H9 (cell line): Measurements from ENCODE around the gene IGF1R. TPM values are rescaled to one million over a fixed set of nuclear protein-coding genes. Genes with fewer than 3 reads are reported as not detected.

Source experiments
- DNase-seq: peaks from one replicate; pipeline ENCODE4 v3.0.0-alpha.2; 2017
- H2AFZ ChIP-seq: one replicate; pipeline ENCODE4 v1.6.1; 2013; ENCODE audit warnings: mild to moderate bottlenecking, low read length, control low read depth, moderate library complexity
- H2AK5ac ChIP-seq: 2 replicates; pipeline ENCODE4 v1.6.1; 2013; ENCODE audit warnings: low read length, control low read depth, mixed read lengths; ENCODE audit not compliant: insufficient read length
- H2BK120ac ChIP-seq: one replicate; pipeline ENCODE4 v1.6.1; 2013; ENCODE audit warnings: low read depth, mild to moderate bottlenecking, low read length, control low read depth, inconsistent platforms; ENCODE audit not compliant: poor library complexity, severe bottlenecking
- H2BK12ac ChIP-seq: 2 replicates; pipeline ENCODE4 v1.6.1; 2013; ENCODE audit warnings: low read length, control low read depth, mixed read lengths, low read depth; ENCODE audit not compliant: insufficient read length
- H2BK15ac ChIP-seq: 2 replicates; pipeline ENCODE4 v1.6.1; 2013; ENCODE audit warnings: low read depth, low read length, control low read depth
- H2BK20ac ChIP-seq: one replicate; pipeline ENCODE4 v1.6.1; 2013; ENCODE audit warnings: low read depth, mild to moderate bottlenecking, low read length, control low read depth, inconsistent platforms; ENCODE audit not compliant: poor library complexity, severe bottlenecking
- H2BK5ac ChIP-seq: 2 replicates; pipeline ENCODE4 v1.6.1; 2013; ENCODE audit warnings: low read length, control low read depth, mixed read lengths; ENCODE audit not compliant: insufficient read length
- H3K14ac ChIP-seq: 2 replicates; pipeline ENCODE4 v1.6.1; 2013; ENCODE audit warnings: low read length, control low read depth; ENCODE audit not compliant: insufficient read depth
- H3K18ac ChIP-seq: 2 replicates; pipeline ENCODE4 v1.6.1; 2013; ENCODE audit warnings: low read depth, mild to moderate bottlenecking, mixed read lengths, low read length, control low read depth; ENCODE audit not compliant: insufficient read length
- H3K23ac ChIP-seq: 2 replicates; pipeline ENCODE4 v1.6.1; 2013; ENCODE audit warnings: low read length, control low read depth, mixed read lengths, low read depth; ENCODE audit not compliant: insufficient read length
- H3K23me2 ChIP-seq: 2 replicates; pipeline ENCODE4 v1.6.1; 2013; ENCODE audit warnings: low read depth, mild to moderate bottlenecking, mixed read lengths, low read length, control low read depth; ENCODE audit not compliant: insufficient read length, poor library complexity, severe bottlenecking
- H3K27ac ChIP-seq: 2 replicates; pipeline ENCODE4 v1.5.1; 2013; ENCODE audit warnings: low read length, control low read depth, mixed read lengths, low read depth; ENCODE audit not compliant: insufficient read length
- H3K27me3 ChIP-seq: 2 replicates; pipeline ENCODE4 v1.6.1; 2013; ENCODE audit warnings: low read length, control low read depth, inconsistent platforms; ENCODE audit not compliant: insufficient read depth
- H3K4ac ChIP-seq: 2 replicates; pipeline ENCODE4 v1.6.1; 2013; ENCODE audit warnings: low read depth, mild to moderate bottlenecking, control low read depth, inconsistent platforms, low read length, moderate library complexity
- H3K4me1 ChIP-seq: 2 replicates; pipeline ENCODE4 v1.6.1; 2013; ENCODE audit warnings: low read length, control low read depth, inconsistent platforms; ENCODE audit not compliant: insufficient read depth
- H3K4me2 ChIP-seq: 2 replicates; pipeline ENCODE4 v1.6.1; 2013; ENCODE audit warnings: low read length, control low read depth, mixed read lengths; ENCODE audit not compliant: insufficient read length, insufficient read depth
- H3K56ac ChIP-seq: 2 replicates; pipeline ENCODE4 v1.6.1; 2013; ENCODE audit warnings: low read depth, mild to moderate bottlenecking, mixed read lengths, low read length, control low read depth; ENCODE audit not compliant: insufficient read length
- H3K79me1 ChIP-seq: 2 replicates; pipeline ENCODE4 v1.6.1; 2013; ENCODE audit warnings: low read depth, mild to moderate bottlenecking, moderate library complexity, low read length, control low read depth, inconsistent platforms; ENCODE audit not compliant: insufficient read depth, poor library complexity, severe bottlenecking
- H3K79me2 ChIP-seq: 2 replicates; pipeline ENCODE4 v1.6.1; 2013; ENCODE audit warnings: low read length, control low read depth, inconsistent platforms; ENCODE audit not compliant: insufficient read depth
- H3K9ac ChIP-seq: 2 replicates; pipeline ENCODE4 v1.6.1; 2013; ENCODE audit warnings: low read length, control low read depth, mixed read lengths; ENCODE audit not compliant: insufficient read length; ENCODE audit errors: extremely low read depth
- H3K9me3 ChIP-seq: one replicate; pipeline ENCODE4 v1.6.1; 2013; ENCODE audit warnings: low read depth, low read length, inconsistent platforms; ENCODE audit not compliant: control insufficient read depth
- H3T11ph ChIP-seq: one replicate; pipeline ENCODE4 v1.6.1; 2013; ENCODE audit warnings: mild to moderate bottlenecking, low read length, control low read depth, inconsistent platforms
- H4K20me1 ChIP-seq: one replicate; pipeline ENCODE4 v1.6.1; 2013; ENCODE audit not compliant: control insufficient read depth, insufficient read length, insufficient read depth
- H4K5ac ChIP-seq: 2 replicates; pipeline ENCODE4 v1.6.1; 2013; ENCODE audit warnings: low read depth, mild to moderate bottlenecking, mixed read lengths, low read length, control low read depth; ENCODE audit not compliant: insufficient read length
- H4K8ac ChIP-seq: replicated peaks from 2 replicates; pipeline ENCODE4 v1.6.1; 2013; ENCODE audit warnings: low read length, control low read depth, mixed read lengths, low read depth; ENCODE audit not compliant: insufficient read length
- H4K91ac ChIP-seq: 2 replicates; pipeline ENCODE4 v1.6.1; 2013; ENCODE audit warnings: low read depth, mild to moderate bottlenecking, moderate library complexity, mixed read lengths, low read length, control low read depth; ENCODE audit not compliant: insufficient read length
- H3K27ac Mint-ChIP-seq, 3 experiments: 2 replicates in 2 of 3; 3 replicates in 1 of 3; pipeline ENCODE4 v1.8.0; 2020 to 2021; ENCODE audit warnings: mixed read lengths in 3 of 3, mild to moderate bottlenecking in 1 of 3, moderate library complexity in 1 of 3
- H3K27me3 Mint-ChIP-seq: 2 replicates; pipeline ENCODE4 v1.8.0; 2021; ENCODE audit warnings: low read depth, mild to moderate bottlenecking, moderate library complexity, mixed read lengths
- H3K36me3 Mint-ChIP-seq, 3 experiments: 2 replicates in 2 of 3; 3 replicates in 1 of 3; pipeline ENCODE4 v1.8.0; 2020 to 2021; ENCODE audit warnings: low read depth in 3 of 3, mixed read lengths in 3 of 3; ENCODE audit not compliant: insufficient read depth in 1 of 3
- H3K4me1 Mint-ChIP-seq, 2 experiments: 2 replicates each; pipeline ENCODE4 v1.8.0; 2020; ENCODE audit warnings: mixed read lengths in 2 of 2
- H3K4me3 Mint-ChIP-seq, 2 experiments: 2 replicates in 1 of 2; 3 replicates in 1 of 2; pipeline ENCODE4 v1.8.0; 2020 to 2021; ENCODE audit warnings: mild to moderate bottlenecking in 2 of 2, mixed read lengths in 2 of 2, moderate library complexity in 1 of 2
- H3K9me3 Mint-ChIP-seq, 2 experiments: 2 replicates in 1 of 2; 3 replicates in 1 of 2; pipeline ENCODE4 v1.8.0; 2020; ENCODE audit warnings: mild to moderate bottlenecking in 2 of 2, mixed read lengths in 2 of 2, moderate library complexity in 1 of 2
- WGBS: extraction: QIAGEN DNeasy Blood & Tissue Kit; methylation state at CpG from one replicate; pipeline ENCODE4 v1.1.7; 2013; ENCODE audit warnings: missing lambda C conversion rate, low lambda C conversion rate, mixed read lengths; ENCODE audit not compliant: insufficient read length; ENCODE audit errors: extremely low coverage; 5-methylcytosine and 5-hydroxymethylcytosine counted together
- total RNA-seq: library from RNA; stranded (reverse); gene quantifications from 2 replicates; pipeline ENCODE4 v1.2.1, GENCODE V29; 2021
- TF ChIP-seq, protein P1 (sequence below): fragments of 200-600 bp; sonication (generic); conservative IDR thresholded peaks from 3 replicates; pipeline ENCODE4 v1.8.0; 2021; ENCODE audit warnings: antibody characterized with exemption, mild to moderate bottlenecking

IGF1R gene
- total RNA-seq, 1 experiment from 2014 or later = 70.0 TPM

- Histone ChIP-seq H2BK20ac (no peak overlapping the region), H3K14ac (no peak overlapping the region), H3K79me1 (peaks cover 6% of the 10 kb centered on the region), H3K9ac (no peak overlapping the region), H4K5ac (no peak overlapping the region), H3K56ac (no peak overlapping the region), H3K23me2 (no peaks in the 10 kb centered on the region), H3K9me3 (no peaks in the 10 kb centered on the region), H2AFZ (no peak overlapping the region), H2BK5ac (no peak overlapping the region), H4K91ac (no peak overlapping the region), H2BK12ac (no peak overlapping the region), H3K79me2 (peaks cover 24% of the 10 kb centered on the region; the same call in 1 of the 2 replicates), H2BK15ac (no peak overlapping the region), H3K4me1 (peaks cover 7% of the 10 kb centered on the region; the same call in 1 of the 2 replicates), H4K8ac (no peak overlapping the region), H3K4ac (no peak overlapping the region), H3K27ac (no peak overlapping the region), H2BK120ac (no peak overlapping the region), H2AK5ac (no peak overlapping the region), H3K23ac (no peak overlapping the region), H4K20me1 (peaks cover 5% of the 10 kb centered on the region), H3T11ph (no peak overlapping the region), H3K27me3 (no peaks in the 10 kb centered on the region), H3K4me2 (no peak overlapping the region), H3K18ac (no peak overlapping the region)
- peaks cover 41 to 47% of the 10 kb centered on the region in 2 experiments for H3K4me1 Mint-ChIP-seq
- H3K27ac Mint-ChIP-seq = peak overlapping the region in 2 of 3 experiments; percentile 42 to 62; a peak in 3 of 7 replicates
- no peaks in the 10 kb centered on the region for H3K36me3 Mint-ChIP-seq
- H3K4me3 Mint-ChIP-seq = no peak overlapping the region
- TF ChIP-seq, protein P1, sequence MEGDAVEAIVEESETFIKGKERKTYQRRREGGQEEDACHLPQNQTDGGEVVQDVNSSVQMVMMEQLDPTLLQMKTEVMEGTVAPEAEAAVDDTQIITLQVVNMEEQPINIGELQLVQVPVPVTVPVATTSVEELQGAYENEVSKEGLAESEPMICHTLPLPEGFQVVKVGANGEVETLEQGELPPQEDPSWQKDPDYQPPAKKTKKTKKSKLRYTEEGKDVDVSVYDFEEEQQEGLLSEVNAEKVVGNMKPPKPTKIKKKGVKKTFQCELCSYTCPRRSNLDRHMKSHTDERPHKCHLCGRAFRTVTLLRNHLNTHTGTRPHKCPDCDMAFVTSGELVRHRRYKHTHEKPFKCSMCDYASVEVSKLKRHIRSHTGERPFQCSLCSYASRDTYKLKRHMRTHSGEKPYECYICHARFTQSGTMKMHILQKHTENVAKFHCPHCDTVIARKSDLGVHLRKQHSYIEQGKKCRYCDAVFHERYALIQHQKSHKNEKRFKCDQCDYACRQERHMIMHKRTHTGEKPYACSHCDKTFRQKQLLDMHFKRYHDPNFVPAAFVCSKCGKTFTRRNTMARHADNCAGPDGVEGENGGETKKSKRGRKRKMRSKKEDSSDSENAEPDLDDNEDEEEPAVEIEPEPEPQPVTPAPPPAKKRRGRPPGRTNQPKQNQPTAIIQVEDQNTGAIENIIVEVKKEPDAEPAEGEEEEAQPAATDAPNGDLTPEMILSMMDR = no peak
- no peaks in the 10 kb centered on the region for H3K9me3 Mint-ChIP-seq
- DNase-seq = no peak
- H3K27me3 Mint-ChIP-seq = no peaks in the 10 kb centered on the region
- WGBS = no CpG with 5 or more reads among the region's 11 CpGs
Measured at GRCh38 chr15:98883478-98883877, 235.1 kb downstream of the IGF1R start.
